ENCODE results near the gene MTHFD2.

- TF ChIP-seq, protein P1, sequence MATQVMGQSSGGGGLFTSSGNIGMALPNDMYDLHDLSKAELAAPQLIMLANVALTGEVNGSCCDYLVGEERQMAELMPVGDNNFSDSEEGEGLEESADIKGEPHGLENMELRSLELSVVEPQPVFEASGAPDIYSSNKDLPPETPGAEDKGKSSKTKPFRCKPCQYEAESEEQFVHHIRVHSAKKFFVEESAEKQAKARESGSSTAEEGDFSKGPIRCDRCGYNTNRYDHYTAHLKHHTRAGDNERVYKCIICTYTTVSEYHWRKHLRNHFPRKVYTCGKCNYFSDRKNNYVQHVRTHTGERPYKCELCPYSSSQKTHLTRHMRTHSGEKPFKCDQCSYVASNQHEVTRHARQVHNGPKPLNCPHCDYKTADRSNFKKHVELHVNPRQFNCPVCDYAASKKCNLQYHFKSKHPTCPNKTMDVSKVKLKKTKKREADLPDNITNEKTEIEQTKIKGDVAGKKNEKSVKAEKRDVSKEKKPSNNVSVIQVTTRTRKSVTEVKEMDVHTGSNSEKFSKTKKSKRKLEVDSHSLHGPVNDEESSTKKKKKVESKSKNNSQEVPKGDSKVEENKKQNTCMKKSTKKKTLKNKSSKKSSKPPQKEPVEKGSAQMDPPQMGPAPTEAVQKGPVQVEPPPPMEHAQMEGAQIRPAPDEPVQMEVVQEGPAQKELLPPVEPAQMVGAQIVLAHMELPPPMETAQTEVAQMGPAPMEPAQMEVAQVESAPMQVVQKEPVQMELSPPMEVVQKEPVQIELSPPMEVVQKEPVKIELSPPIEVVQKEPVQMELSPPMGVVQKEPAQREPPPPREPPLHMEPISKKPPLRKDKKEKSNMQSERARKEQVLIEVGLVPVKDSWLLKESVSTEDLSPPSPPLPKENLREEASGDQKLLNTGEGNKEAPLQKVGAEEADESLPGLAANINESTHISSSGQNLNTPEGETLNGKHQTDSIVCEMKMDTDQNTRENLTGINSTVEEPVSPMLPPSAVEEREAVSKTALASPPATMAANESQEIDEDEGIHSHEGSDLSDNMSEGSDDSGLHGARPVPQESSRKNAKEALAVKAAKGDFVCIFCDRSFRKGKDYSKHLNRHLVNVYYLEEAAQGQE (IDR thresholded peaks at IDR 0.05; ENCODE audit: insufficient read depth in 1 of 2, low read depth in 2 of 2, low read length in 2 of 2): no peak
- TF ChIP-seq POLR2AphosphoS5 (IDR thresholded peaks at IDR 0.05; ENCODE audit: low read depth, low read length): no peak
These were observed 28.3 kb downstream of the MTHFD2 start for GRCh38 chr2:74226648-74227213.
